NCI-H1694 (cell line): Measurements from ENCODE around the gene RNF225.
"Not testable (repeated sequence)": the region's sequence is repeated elsewhere in the genome, so short reads cannot be mapped to it uniquely, and the experiment has no call there.

Experiments
- DNase-seq: peaks from one replicate; lab custom pipeline; 2025; lab: John Stamatoyannopoulos, UW

RNF225 gene

DNA sequence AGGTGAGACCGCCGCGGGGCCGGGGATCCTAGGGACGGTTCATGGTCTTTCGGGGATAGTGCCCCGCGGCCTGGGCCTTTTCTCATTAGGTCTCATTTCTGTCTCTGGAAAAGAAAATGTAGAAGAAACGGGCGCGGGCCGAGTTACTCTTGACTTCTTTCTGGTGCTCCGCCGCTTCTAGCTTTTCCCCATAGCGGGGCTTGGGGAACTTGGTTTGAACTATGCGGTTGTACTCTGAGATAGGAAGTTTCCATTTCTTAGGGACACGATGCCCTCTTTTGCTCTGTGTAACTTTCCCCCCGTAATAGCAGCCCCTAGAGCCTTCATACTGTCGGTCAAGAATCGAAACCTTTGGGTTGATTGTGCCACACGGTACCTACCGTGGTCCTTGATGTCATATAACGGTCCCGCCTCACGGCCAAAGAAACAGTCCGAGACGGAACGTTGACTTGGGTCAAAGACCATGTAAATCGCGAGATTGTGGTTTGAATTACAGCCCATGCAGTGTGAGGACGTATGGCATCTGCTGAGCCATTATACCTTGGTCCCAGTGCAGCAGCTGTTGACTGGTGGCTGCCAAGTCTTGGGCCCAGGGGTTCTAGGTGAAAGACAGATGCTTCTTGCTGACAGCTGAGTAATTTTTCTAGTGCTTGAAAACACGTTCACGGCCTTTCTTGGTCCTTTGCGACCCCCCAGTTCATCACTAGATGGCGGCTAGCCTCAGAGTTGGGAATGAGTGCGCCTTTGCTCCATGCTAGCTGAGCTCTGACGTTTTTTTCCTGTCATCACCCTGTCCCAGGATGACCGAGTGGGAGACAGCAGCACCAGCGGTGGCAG lies 7.9 kb upstream of the RNF225 start:
- peak; percentile 40 for DNase-seq

DNA sequence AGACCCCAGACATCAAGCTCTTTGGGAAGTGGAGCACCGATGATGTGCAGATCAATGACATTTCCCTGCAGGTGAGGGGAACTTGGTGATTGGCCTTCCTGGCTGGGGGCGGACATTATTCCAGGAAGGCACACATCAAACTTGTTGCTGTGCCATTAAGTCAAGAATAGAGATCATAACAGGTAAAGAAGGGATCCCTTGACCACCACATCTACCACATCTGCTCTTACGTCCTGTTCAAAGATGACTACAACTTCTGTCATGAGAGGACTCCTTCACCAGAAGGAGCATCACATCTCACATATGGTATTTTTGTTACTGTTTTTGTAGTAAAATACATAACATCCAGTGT lies 7.3 kb upstream of the RNF225 start:
- DNase-seq = no peak

DNA sequence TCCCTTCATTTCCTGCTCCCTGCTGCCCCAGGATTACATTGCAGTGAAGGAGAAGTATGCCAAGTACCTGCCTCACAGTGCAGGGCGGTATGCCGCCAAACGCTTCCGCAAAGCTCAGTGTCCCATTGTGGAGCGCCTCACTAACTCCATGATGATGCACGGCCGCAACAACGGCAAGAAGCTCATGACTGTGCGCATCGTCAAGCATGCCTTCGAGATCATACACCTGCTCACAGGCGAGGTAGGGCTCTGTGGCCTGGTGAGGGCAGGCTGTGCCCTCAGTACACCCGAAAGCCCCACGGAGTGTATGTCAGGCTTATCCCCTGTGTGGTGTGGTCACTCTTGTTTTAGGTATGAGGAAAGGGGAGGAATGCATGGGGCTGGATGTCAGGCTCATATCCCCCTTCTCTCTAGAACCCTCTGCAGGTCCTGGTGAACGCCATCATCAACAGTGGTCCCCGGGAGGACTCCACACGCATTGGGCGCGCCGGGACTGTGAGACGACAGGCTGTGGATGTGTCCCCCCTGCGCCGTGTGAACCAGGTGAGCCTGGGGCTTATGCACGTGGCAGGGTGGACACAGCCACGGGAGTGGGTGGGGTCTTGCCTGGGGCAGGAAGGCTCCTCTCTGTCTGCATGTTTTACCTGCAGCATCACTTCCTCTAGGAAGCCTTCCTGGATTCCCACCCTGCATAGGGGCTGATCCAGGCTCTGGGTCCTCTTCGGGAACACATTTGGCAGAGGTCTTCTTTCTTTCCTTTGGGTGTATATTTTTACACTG lies 2.3 kb upstream of the RNF225 start:
- no peak for DNase-seq

- no peak for DNase-seq
Measured at GRCh38 chr19:58393725-58394033, 1.8 kb upstream of the RNF225 start.

- no peak for DNase-seq
Measured at GRCh38 chr19:58394821-58395219, 636 bp upstream of the RNF225 start.

DNA sequence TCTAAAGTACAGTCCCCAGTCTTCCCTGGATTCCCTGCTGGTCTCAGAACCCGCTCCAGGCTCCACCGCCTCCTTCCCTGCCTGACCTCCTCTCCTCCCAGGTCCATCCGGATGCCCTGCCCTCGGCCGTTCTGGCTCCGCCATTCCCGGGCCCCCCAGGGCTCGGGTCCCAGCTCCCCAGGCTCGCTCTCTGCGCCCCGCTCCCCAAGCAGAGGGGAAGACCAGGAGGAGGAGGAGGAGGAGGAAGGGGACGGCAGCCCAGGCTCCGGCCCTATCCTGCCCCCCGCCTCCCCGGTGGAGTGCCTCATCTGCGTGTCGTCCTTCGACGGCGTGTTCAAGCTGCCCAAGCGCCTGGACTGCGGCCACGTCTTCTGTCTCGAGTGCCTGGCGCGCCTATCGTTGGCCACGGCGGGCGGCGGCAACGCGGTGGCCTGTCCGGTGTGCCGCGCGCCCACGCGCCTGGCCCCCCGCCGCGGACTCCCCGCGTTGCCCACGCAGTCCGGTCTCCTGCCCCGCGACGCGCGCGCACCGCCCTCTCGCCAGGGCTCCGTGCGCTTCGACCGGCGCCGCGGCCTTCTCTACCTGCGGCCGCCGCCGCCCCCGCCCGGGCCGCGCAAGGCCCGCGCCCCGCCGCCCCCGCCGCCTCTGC lies 647 bp downstream of the RNF225 start:
- no peak for DNase-seq

DNA sequence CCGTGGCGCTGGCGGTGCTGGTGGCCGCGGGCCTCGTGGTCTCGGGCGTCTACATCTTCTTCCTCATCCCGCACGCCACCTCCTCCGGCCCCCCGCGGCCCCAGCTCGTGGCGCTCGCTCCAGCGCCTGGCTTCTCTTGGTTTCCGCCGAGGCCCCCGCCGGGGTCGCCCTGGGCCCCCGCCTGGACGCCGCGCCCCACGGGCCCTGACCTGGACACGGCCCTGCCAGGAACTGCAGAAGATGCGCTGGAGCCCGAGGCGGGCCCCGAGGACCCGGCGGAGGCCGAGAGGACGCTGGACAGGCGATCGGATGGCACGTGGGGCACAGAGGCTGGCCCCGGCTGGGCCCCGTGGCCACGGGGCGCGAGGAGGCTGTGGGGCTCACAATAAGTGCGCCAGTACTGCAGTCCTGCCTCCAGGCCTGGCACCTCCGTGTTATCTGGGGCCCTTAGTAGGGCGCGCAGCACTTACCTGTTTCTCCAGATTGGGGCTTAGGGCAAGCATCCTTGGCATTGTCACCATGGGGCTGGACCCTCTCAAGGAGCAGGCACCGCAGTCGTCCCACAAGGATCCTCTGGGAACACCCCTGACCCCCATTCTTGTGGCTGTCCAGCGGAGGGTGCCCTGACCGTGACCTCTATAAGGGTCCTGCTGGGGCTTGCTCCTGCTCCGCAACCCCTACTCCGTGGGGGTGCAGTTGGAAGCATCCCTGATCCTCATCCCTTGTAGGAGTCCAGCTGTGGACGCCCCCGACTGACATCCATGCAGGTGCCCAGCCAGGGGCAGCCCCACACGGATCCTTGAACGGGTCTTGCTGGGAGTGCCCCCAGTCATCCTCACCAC lies 1.5 kb downstream of the RNF225 start:
- no peak for DNase-seq

DNA sequence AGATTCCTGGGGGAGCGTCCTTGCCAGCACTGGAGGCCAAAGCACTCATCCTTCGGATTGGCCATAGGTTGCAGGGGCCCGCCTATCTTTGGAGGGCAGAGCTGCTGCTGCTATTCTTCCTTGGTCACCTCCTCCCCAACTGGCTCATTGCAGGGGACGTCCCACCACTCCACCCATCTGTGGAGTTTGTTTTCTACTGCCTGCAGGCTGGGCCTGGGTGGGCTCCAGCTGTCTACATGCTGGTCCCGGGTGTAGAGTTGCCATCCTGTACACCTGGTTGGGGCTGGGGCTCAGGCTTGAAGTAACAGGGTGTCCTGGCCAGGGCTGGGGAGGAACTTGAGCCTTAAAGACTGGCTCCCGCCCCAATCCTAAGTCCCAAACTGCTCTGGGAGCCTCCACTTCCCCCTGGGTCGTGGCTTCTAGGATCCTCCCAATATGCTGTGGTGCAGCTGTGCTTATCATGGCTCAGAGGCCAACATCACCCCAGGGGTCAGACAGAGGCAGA lies 2.1 kb downstream of the RNF225 start:
- DNase-seq = no peak

- DNase-seq = no peak
Measured at GRCh38 chr19:58398087-58398486, 2.6 kb downstream of the RNF225 start.

DNA sequence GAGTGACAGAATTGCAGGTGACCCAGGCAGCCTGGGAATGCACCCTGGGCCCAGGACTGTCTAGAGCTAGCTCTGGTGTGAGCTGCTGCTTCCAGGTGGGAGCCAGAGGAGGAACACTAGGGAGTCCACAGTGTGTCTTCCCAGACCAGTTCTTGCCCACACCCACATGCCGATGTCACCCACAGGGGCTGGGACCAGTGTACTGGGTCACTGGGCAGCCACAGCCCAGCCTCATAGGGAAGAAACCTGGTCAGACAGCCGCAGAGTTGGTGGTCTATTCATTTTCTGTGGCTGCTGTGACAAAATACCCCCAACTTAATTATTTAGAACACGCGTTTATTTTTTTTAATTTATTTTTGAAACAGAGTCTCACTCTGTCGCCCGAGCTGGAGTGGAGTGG lies 3.1 kb downstream of the RNF225 start:
- no peak for DNase-seq

DNA sequence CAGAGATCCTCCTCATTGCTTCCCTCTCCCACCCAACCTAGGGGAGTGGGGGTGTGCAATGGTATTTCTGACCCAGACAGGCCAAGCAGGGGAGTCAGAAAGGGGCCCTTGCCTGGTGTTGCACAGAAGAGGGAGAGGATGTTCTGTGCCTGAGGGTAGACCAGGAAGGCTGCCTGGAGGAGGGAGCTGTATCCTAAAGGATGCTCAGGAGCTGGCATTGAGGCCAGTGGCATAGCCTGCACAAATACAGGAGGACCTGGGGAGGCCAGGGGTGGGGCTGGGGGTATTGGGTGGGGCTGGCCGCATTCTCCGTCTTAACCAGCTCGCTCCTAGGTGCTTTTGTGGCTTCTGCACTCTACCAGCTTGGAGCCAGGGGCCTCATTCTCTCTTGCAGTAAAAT lies 4.4 kb downstream of the RNF225 start:
- DNase-seq = no peak

GRCh38 chr19:58400316-58400915 lies 5.0 kb downstream of the RNF225 start:
- peak; percentile 45 for DNase-seq

DNA sequence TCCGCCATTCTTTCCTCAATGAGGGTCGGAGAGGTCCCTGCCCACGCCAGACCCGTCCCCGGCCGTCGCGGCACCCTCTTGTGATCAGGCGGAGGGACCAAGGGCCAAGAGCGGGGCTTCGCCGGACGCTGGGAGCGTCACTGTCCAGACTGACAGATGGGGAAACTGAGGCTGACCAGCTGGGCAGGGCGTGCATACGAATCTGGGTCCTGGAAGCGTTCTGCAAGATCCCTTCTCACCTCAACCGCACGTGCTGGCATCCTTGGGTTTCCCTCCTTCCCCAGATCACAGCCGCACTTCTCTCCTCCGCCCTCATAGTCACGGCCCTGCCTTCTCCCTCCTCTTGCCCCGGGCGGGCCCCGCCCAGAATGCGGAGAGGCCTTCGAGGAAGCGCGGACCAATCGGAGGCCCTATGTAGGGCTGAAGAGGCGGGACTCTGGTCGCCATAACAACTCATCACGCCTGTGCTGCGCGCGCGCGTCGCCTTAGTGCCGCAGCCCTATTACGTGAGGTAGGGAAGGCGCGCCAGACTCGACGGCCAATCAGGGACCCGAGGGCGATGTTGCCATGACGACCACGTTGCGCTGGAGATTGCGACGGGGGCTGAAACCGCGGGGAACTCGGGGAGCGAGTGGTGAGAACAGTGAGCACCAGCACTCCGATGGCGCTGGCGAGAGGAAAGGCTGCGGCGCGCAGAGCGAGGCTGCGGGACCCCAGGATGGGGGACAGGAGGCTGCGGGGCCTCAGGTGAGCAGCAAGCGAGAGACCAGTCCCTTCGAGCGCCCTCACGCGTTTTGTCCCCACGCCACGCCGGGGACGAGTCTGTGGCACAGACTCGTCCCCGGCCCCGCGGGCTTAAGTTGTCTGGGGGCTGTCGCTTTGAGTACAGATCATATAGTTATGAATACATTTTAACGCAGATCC lies 5.7 kb downstream of the RNF225 start:
- peak; percentile 99 for DNase-seq

DNA sequence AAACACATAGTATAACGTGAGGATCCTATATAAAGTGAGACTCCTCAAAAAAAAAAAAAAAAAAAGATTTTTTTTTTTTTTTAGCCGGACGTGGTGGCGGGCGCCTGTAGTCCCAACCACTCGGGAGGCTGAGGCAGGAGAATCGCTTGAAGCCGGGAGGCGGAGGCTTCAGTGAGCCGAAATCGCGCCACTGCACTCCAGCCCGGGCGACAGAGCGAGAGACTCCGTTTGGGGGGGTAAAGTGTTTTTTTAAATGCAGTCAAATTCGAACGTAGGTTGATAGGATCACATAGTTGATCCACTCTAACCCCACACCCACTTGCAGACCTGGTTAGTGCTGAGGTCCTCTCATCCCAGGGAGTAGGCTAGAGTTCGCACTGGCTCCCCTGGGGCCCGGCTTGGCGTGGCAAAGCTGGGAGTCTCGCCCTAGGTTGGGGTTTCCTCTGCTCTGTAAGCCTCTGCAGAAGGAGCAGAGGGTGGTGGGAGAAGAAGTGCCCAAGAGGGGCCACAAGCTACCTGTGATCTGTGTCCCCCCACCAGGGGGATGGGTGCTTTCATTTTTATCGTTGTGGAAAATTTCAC lies 6.5 kb downstream of the RNF225 start:
- DNase-seq = no peak

GRCh38 chr19:58403920-58404478 lies 8.5 kb downstream of the RNF225 start:
- not testable (repeated sequence) for DNase-seq

- DNase-seq = no peak
Measured at GRCh38 chr19:58406818-58407657, 11.6 kb downstream of the RNF225 start.

- DNase-seq = no peak
Measured at GRCh38 chr19:58407658-58408151, 12.2 kb downstream of the RNF225 start.

GRCh38 chr19:58408152-58409009 lies 12.9 kb downstream of the RNF225 start, which contains the start of gene ZNF584:
Gene ZNF584, plus strand, starts transcription at chr19:58408649. Its CDS starts 499 bp downstream, at chr19:58409148.
- peak; percentile 94 for DNase-seq
